ENCODE data around the gene LRMDA. TPM values are rescaled to one million over a fixed set of nuclear protein-coding genes. Genes with fewer than 3 reads are reported as not detected.

LRMDA gene
- 1.1 and 1.6 TPM in 2 replicates for total RNA-seq

GRCh38 chr10:75431180-75432111 lies at the start of gene LRMDA:
Gene LRMDA (plus strand): TSS chr10:75431624.

GRCh38 chr10:75401569-75402485 lies 29.6 kb upstream of the LRMDA start, which contains the start of gene ZNF503:
Gene ZNF503 (minus strand): TSS chr10:75401764. CDS start chr10:75401419, 345 bp downstream.

Other genes with a start within 250 kb of the LRMDA start
- 140 and 151 TPM in 2 replicates for gene VDAC2, start 220.8 kb upstream of the LRMDA start, total RNA-seq
- gene COMTD1, start 195.7 kb upstream of the LRMDA start, total RNA-seq: 5.5 and 7.4 TPM in 2 replicates
- 4.7 and 6.8 TPM in 2 replicates for gene ZNF503, start 29.9 kb upstream of the LRMDA start, total RNA-seq

All from smooth muscle cell of bladder (primary cell).